HG02623 (cell line): ENCODE measurements around the gene FKBP2.

Experiments
- ATAC-seq: cut with Tn5 transposase; IDR thresholded peaks from one replicate; pipeline ENCODE4 v1.9.1; 2021; ENCODE audit warnings: moderate library complexity; ENCODE audit not compliant: unreplicated experiment

The FKBP2 gene

DNA sequence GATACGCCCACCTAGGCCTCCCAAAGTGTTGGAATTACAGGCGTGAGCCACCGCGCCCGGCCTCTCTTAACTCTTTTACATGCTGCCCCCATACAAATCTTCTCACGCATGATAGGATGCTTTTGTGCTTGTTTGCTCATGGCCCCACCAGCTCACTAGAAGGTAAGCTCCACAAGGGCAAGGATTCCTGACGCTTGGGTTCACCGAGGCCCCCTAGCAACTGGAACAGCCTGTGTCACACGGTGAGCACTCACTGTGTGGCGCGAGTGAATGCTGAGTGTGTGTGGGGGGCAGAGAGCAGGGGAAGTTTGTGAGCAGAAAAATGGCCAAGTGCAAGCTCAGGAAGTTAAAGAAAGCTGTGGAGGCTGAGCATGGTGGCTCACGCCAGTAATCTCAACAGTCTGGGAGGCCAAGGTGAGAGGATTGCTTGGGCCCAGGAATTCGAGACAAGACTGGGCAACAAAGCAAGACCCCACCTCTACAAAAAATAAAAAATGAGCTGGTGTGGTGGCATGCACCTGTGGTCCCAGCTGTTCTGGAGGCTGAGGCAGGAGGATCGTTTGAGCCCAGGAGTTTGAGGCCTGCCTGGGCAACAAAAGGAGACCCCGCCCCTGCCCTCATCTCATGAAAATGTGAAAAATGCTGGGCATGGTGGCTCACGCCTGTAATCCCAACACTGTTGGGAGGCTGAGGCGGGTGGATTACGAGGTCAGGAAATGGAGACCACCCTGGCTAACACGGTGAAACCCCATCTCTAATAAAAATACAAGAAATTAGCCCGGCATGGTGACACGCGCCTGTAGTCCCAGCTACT lies 41.3 kb downstream of the FKBP2 start:
- ATAC-seq, result no peak

DNA sequence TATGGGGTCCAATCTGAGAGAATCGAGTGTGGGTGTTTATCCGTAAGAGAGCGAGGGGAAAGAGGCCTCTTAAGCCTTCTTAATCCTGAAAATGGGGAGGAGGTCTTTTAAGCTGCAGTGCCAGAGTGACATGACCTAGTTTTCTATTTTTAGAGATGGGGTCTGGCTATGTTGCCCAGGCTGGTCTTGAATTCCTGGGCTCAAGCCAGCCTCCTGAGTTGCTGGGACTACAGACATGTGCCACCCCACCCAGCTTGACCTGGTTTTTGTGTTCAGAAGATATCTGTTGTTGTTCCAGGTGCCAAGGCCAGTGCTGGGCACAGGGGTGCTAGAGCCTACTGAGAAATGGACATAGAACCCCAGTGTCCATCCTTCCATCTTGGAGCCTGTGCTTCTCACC lies 42.2 kb downstream of the FKBP2 start:
- no peak for ATAC-seq

DNA sequence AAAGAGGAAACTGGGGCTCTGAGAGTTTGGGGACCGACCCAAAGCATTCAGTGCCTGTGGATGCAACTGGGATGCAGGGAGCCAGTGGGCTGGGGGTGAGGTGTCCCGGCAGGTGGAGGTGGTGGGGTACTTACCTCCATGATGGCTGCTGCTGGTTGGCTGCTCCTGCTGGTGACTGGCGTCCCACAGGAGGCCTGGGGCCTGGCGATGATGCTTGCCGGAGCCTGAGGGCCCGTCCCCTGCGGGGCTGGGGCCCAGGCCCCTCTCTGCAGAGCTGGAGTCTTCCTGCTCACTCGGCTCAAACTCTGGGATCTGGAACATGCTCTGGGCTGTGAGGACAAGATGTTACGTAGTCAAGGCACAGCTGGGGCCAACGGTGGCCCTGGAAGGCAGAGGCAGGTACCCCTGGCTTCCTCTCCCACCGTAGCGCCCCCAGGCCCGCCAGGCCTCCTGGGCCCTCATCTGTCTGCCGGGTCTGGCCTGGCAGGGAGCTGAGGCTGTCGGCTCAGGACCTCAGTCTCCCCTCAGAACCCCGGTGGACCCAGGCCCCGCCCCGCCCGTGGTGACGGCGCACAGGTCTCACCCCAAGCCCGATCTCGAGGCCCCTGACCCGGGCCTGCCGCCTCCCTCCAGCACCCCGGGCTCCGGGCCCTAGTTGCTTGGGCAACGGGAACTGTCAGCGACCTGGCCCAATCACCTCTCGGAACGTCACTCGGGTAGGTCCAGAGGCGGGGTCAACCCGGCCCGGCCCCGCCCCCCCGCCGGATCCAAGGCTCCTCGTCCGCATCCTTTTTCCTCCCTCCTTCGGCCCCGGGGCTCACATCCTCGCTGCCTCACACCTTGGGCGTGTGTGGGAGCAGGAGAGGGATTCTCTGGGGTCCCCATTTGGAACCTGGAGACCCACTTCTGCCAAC lies 43.4 kb downstream of the FKBP2 start, which contains the start of gene BAD:
TSS of gene BAD (minus strand) at position 618 of the 914 bp plus-strand sequence. CDS start at position 321, 297 bp downstream.
- ATAC-seq, result peak; percentile 54

DNA sequence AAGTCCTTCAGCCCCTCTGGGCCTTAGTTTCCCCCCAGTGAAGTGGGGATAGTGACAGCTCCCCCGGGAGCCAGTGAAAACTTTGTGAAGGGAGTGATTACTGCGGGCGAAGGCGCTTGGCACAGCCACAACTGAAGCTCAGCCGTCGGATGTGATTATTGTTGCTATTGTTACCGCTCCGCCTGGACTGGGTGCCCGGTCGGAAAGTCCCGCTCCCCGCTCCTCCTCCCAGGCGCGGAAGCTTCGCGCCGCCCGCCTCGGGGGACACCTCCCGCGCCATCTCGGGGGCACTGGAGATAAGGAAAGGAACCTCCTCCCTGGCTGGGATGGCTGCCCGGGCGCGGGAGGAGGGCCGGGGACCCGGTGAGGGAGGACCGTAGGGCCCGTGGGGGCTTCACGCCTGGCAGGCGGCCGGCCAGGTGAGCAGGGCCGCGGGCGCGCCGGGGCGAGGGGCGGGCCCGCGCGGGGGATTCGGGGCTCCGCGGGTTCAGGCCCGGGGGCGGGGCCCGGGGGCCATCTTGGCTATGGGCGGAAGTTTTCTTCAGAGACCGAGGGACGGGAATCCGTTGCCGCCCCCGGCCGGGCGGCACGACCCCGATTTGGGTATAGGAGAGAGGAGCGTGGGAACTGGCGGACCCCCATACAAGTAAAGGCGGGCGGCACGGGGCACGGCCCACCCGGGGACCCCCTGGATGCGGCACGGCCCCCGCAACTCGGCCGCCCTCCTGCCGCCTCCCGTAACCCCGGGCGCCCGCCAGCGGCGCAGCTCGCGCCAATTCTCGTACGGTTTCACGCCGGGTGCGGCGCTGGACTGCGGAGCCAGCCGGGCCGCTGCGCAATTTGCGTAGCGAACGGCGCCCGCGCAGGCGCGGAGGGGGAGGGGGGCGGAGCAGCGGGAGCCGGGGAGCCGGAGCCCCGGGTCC lies 44.3 kb downstream of the FKBP2 start, which contains the start of gene GPR137:
TSS of gene GPR137 (plus strand) at position 887 of the 923 bp plus-strand sequence. CDS start 677 bp downstream, outside the sequence.
- peak; percentile 50 for ATAC-seq

DNA sequence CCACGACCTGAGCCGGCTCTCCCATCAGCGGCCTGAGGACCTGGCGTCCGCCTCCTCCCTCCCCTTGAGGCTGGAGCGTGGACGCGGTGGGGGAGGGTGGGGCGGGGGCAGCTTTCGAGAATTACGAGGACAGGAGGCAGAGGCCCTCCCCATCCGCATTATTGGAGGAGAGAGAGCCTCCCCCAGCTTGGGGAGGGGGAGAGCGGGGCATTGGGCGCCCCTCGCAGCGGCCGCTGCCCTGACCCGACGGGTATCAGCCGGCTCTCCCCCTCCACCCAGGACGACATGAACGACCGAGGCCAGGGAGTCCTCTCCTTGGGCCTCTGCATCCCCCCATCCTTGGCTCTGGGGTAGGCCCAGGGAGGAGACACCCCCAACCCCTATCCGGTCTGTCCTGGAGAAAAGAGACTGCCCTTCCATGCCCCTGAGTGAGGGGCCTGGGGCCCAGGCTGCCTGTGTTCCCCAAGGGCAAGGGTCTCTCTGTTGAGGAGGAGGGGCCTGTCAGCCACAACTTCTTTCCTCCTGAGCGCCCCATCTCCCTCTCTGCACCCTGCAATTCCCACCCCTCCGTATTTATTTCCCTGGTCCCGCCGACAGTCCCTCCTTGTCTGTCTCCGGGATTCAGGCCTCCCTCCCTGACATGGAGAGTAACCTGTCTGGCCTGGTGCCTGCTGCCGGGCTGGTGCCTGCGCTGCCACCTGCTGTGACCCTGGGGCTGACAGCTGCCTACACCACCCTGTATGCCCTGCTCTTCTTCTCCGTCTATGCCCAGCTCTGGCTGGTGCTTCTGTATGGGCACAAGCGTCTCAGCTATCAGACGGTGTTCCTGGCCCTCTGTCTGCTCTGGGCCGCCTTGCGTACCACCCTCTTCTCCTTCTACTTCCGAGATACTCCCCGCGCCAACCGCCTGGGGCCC lies 45.2 kb downstream of the FKBP2 start:
- ATAC-seq, result no peak

DNA sequence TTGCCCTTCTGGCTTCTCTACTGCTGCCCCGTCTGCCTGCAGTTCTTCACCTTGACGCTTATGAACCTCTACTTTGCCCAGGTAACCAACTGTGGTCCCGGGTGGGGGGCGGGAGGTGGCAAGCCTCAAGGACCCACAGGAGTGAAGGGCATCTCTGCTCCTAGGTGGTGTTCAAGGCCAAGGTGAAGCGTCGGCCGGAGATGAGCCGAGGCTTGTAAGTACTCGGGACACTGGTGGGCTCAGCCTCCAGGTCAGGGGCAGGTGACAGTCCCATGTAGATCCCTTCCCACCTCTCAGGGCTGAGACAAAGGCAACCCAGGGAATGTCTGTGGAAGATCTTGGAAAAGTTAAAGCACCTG lies 45.9 kb downstream of the FKBP2 start:
- no peak for ATAC-seq

DNA sequence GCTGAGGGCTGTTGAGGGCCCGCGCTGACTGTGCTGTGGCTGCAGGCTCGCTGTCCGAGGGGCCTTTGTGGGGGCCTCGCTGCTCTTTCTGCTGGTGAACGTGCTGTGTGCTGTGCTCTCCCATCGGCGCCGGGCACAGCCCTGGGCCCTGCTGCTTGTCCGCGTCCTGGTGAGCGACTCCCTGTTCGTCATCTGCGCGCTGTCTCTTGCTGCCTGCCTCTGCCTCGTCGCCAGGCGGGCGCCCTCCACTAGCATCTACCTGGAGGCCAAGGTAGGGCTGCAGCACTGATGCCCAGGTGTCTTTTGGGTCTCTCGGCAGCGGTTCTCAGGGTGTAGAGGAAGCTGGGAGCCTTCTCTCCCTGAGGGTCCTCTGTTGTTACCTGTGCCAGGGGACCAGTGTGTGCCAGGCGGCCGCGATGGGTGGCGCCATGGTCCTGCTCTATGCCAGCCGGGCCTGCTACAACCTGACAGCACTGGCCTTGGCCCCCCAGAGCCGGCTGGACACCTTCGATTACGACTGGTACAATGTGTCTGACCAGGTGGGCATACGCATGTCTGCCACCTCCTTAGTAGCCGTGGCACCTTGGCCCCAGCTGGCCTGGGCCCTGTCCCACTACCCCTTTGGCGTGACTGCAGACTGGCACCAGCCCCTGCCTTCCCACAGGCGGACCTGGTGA lies 46.9 kb downstream of the FKBP2 start:
- no peak for ATAC-seq

- ATAC-seq, result no peak
These were observed 47.5 kb downstream of the FKBP2 start for GRCh38 chr11:64288353-64288750.

DNA sequence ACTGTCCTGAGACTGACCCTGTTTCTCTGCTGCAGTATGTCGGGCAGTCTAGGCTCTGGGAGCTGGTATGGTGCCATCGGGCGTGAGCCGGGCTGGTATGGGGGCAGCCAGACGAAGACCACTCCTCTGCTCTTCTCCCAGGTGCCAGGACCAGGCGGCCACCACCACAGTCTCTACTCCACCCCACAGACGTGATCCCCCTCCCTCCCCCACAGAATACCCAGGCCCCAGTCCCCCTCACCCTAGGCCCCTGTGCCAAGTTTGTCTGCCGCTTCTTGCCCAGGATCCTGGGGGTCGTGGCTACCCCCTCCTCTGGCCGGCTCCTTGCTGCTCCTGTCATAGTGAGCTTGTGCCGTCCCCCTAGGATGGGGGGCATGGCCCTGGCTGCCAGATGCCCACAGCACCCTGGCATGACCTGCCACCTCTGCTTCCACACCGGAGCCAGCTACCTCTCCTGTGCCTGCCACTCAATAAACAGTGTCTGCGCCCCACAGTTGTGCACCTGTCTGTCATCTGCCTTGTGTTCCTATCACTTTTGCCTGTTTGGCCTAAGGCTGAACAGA lies 48.2 kb downstream of the FKBP2 start:
- no peak for ATAC-seq

DNA sequence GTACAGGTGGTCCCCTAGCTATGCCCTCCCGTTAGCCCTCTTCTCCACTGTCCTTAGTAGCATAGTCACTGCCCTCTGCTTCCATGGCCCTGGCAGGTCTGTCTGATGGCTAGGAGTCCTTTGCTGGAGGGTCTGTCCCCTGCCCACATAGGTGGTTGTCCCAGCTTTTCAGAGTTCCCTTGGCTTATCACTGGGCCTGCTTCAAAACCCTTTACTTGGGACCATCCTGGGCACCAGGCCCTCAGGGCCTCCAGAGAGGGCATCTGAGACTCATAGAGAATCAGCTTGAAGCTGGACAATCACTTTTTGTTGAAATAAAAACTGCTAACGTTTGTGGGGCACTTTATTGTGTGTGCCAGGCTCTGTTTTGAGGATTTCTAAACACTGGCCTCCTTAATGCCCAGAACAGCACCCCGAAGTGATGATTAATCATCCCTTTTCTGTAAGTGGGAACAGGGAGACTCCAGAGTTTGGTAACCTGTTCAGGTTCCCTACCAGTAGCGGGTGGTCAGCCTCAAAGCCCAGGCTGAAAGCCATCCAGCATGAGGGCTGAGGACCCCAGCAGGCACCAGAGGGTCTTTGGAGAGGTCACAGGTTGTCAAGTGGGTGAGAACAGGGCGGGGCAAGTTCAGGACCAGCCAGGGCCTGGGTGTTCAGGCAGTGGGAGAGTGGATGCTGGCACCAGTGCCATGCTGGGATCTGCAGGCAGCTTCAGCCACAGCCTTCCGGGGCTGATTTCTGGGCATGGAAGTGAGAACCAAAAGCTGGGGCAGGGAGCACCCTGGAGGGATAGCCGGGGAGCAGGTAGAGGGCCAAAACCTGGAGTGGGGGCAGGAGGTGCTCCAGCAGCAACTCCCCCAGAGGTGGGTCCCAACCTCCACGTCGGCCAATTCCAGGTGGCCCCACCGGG lies 49.7 kb downstream of the FKBP2 start:
- no peak for ATAC-seq

DNA sequence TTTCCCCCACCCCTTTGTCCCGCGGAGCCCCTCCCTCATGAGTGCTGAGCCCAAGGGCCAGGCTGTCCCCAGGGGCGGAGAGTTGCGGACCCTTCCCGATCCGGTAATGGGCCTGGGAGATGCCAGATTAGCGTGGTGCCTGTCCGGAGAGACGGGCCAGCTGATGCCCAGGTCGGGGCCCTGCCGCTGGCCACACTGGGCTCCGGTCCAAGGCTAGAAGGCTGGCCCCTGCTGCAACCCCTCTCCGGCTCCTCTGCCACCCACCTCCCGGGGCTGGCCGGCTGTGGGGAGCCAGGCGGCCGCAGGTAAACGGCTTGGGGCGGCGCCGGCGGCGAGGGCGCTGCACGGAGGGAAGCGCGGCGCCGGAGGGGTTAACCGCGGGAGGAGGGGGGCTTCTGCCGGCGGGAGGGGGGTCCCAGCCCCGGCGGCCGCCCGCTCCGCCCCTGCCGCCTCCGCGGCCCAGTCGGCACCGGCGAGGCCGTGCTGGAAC lies 50.4 kb downstream of the FKBP2 start, which contains the start of gene KCNK4:
TSS of gene KCNK4 (plus strand) at position 41 of the 490 bp plus-strand sequence. CDS start 1,717 bp downstream, outside the sequence.
- ATAC-seq, result no peak

DNA sequence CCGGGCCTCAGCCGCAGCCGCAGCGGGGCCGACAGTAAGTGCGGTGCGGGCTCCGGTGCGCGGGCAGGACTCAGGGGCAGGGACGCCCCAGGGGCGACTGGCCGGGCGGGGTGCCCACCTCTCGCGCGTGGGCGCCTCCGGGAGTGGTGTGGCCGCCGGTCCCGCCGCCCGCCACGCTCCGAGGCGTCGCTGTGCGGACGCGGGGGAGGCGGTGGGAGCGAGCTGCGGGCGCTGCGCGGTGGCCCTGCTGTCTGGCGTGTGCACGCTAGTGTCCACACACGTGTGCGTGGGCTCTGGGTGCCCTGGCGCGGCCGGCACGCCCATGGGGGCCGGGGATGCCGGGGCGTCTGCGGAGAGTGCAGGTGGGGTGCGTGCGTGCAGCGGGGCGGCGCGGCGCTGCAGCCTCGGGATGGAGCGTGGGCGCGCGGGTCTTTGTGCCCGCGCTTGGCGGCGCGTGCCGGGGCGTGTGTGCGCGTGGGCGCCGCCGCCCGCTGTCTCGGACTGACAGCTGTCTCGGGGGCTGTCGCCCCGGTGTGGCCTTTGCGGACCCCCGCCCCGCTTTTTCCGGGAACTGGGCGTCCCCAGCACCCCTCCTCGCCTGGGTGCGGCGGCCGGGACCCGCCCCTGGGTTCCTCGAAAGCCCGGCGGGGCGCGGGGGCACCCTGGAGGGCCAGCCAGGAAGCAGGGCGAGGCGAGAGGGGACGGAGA lies 51.0 kb downstream of the FKBP2 start:
- ATAC-seq, result no peak

DNA sequence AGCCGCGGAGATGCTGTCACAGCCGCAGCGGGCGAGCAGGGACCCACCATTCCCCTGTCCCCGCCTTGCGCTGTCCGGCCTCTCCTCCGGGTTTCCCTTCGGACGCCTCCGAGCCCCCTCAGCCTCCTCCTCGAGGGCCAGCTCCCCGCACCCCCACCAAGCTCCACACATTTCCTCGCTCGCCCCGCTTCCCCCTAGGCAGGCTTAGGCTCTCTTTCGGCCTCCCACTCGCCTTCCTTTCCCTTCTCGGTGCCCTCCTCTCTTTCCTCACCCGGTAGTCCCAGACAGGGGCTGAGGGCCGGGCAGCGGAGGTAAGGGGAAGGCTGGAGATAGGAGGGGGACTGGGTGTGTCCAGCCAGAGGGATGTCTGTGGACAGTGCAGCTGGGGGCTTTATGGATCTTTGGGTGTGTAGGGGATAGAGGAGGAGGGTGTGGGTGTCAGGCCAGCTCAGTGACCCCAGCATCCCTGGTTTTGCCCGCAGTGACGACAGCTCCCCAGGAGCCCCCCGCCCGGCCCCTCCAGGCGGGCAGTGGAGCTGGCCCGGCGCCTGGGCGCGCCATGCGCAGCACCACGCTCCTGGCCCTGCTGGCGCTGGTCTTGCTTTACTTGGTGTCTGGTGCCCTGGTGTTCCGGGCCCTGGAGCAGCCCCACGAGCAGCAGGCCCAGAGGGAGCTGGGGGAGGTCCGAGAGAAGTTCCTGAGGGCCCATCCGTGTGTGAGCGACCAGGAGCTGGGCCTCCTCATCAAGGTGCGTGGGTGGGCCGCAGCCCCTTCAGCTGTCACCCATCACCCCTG lies 51.8 kb downstream of the FKBP2 start:
- no peak for ATAC-seq
